Panc1 (cell line): ENCODE data around the gene IL1RAPL1. TPM values are rescaled to one million over a fixed set of nuclear protein-coding genes. Genes with fewer than 3 reads are reported as not detected.
A peak's percentile ranks its signal among the peaks of the same experiment; 100 is the strongest.

Experiments used
- ATAC-seq: fragments of 200-7000 bp; cut with Tn5 transposase; 2 replicates; pipeline ENCODE4 v1.9.1; 2020; ENCODE audit warnings: mild to moderate bottlenecking, moderate library complexity
- BruUV-seq: library from RNA; stranded (reverse); fragments of 400-500 nt; replicated peaks from 2 replicates; lab custom pipeline; 2021; lab: Mats Ljungman, UMichigan
- CTCF ChIA-PET: fragments of 300-600 bp; sonication (Branson Sonifier 250); formaldehyde crosslinking; loops from one replicate; lab custom pipeline; 2022; ENCODE audit warnings: antibody characterized with exemption; lab: Charles Lee
- POLR2A ChIA-PET: fragments of 300-600 bp; sonication (Branson Sonifier 250); formaldehyde crosslinking; loops from one replicate; lab custom pipeline; 2022; ENCODE audit warnings: antibody characterized with exemption; lab: Charles Lee
- DNase-seq: peaks from one replicate; pipeline ENCODE4 v3.0.0-alpha.2; 2010; ENCODE audit warnings: low read depth, low spot score
- H3K27ac ChIP-seq: 2 replicates; pipeline ENCODE4 v1.5.1; 2011; ENCODE audit warnings: mild to moderate bottlenecking, low read length, inconsistent platforms
- H3K27me3 ChIP-seq: fragments of 200-500 bp; sonication (Bioruptor generic); 2 replicates; pipeline ENCODE4 v1.6.0; 2014; ENCODE audit warnings: low read length, inconsistent platforms; ENCODE audit not compliant: control insufficient read depth, insufficient read depth
- H3K36me3 ChIP-seq: fragments of 200-500 bp; sonication (Bioruptor generic); 2 replicates; pipeline ENCODE4 v1.5.1; 2014; ENCODE audit warnings: inconsistent platforms, mild to moderate bottlenecking, low read length, moderate library complexity; ENCODE audit not compliant: control insufficient read depth, insufficient read depth
- H3K4me1 ChIP-seq: 2 replicates; pipeline ENCODE4 v1.5.1; 2011; ENCODE audit warnings: inconsistent platforms, mild to moderate bottlenecking, low read length, moderate library complexity; ENCODE audit not compliant: control insufficient read depth, insufficient read depth
- H3K4me3 ChIP-seq, 2 experiments: 2 replicates each; pipeline ENCODE4 v1.5.1; 2011 to 2012; ENCODE audit warnings: low read depth in 2 of 2, low read length in 2 of 2, mild to moderate bottlenecking in 2 of 2, inconsistent platforms in 1 of 2, moderate library complexity in 1 of 2
- H3K9me3 ChIP-seq: fragments of 200-500 bp; sonication (Bioruptor generic); 2 replicates; pipeline ENCODE4 v1.5.1; 2014; ENCODE audit warnings: low read depth, mild to moderate bottlenecking, inconsistent platforms, low read length, moderate library complexity; ENCODE audit not compliant: control insufficient read depth, insufficient read depth
- CTCF ChIP-seq: fragments of 450-650 bp; IDR thresholded peaks from 2 replicates; pipeline ENCODE4 v1.5.1; 2017; ENCODE audit warnings: mild to moderate bottlenecking
- POLR2AphosphoS5 ChIP-seq: IDR thresholded peaks from 2 replicates; pipeline ENCODE4 v1.6.1; 2012; ENCODE audit warnings: mild to moderate bottlenecking, low read depth, low read length, moderate library complexity
- REST ChIP-seq, 2 experiments: IDR thresholded peaks; 2 replicates each; pipeline ENCODE4 v1.6.1; 2011 to 2012; ENCODE audit warnings: low read depth in 2 of 2, control low read depth in 1 of 2, low read length in 1 of 2, mild to moderate bottlenecking in 1 of 2, moderate library complexity in 1 of 2; ENCODE audit not compliant: insufficient read depth in 1 of 2
- SIN3A ChIP-seq: IDR thresholded peaks from 2 replicates; pipeline ENCODE4 v1.6.1; 2012; ENCODE audit warnings: low read depth, mild to moderate bottlenecking, low read length, moderate library complexity, borderline replicate concordance; ENCODE audit not compliant: insufficient read depth
- TCF7L2 ChIP-seq: IDR thresholded peaks from 2 replicates; pipeline ENCODE4 v1.6.1; 2011; ENCODE audit warnings: mild to moderate bottlenecking, low read depth, low read length, inconsistent platforms
- in situ Hi-C: cut with HindIII; loops from 2 replicates; pipeline ENCODE4 v1.10.0; 2016; ENCODE audit warnings: low sequenced_read_pairs, low pct_unique_long_range_greater_than_20kb
- intact Hi-C: fragments of 100-400 bp; cut with micrococcal nuclease; formaldehyde crosslinking; loops from one replicate; pipeline ENCODE4 v1.10.0; 2022; ENCODE audit not compliant: unreplicated experiment
- total RNA-seq: library from RNA; stranded (reverse); gene quantifications from one replicate; pipeline ENCODE4 v1.2.1, GENCODE V29; 2021; ENCODE audit not compliant: unreplicated experiment

The IL1RAPL1 gene
- total RNA-seq, 1 experiment from 2014 or later, result 0.59 TPM

GRCh38 chrX:28585767-28586166 is 1.5 kb upstream of the IL1RAPL1 start:
- no TSS peak for BruUV-seq

GRCh38 chrX:28586286-28586685 is 960 bp upstream of the IL1RAPL1 start:
- TF ChIP-seq TCF7L2 (no peak), CTCF (no peak), SIN3A (no peak), POLR2AphosphoS5 (no peak), REST (IDR thresholded peaks at IDR 0.05; ENCODE audit: insufficient read depth in 1 of 2, low read depth in 2 of 2, low read length in 1 of 2) (no peak)
- no peaks in the 10 kb centered on the region for H3K36me3 ChIP-seq
- DNase-seq (no peak), ATAC-seq (no peak)
- ChIA-PET CTCF (no interaction called here), POLR2A (no interaction called here)
- no peaks in the 10 kb centered on the region for H3K27me3 ChIP-seq
- no peaks in the 10 kb centered on the region for H3K4me1 ChIP-seq
- BruUV-seq, result no TSS peak
- peak overlapping the region; percentile 43 to 62; a peak in 3 of 4 replicates for H3K4me3 ChIP-seq
- H3K27ac ChIP-seq, result no peak overlapping the region
- in situ Hi-C loops (no loop called here), intact Hi-C loops (no loop called here)
- H3K9me3 ChIP-seq, result no peaks in the 10 kb centered on the region

More at GRCh38 chrX:28585767-28586166, 1.5 kb upstream of the IL1RAPL1 start:
- ATAC-seq (no peak), DNase-seq (no peak)
- Histone ChIP-seq H3K27me3 (no peaks in the 10 kb centered on the region), H3K4me3 (no peak overlapping the region), H3K36me3 (no peaks in the 10 kb centered on the region), H3K4me1 (no peaks in the 10 kb centered on the region), H3K9me3 (no peaks in the 10 kb centered on the region), H3K27ac (no peak overlapping the region)
- POLR2A ChIA-PET, result no interaction called here
- CTCF ChIA-PET, result no interaction called here
- no peak for TF ChIP-seq POLR2AphosphoS5
- no peak for TF ChIP-seq REST (IDR thresholded peaks at IDR 0.05; ENCODE audit: insufficient read depth in 1 of 2, low read depth in 2 of 2, low read length in 1 of 2)
- no peak for TF ChIP-seq TCF7L2
- no peak for TF ChIP-seq CTCF
- TF ChIP-seq SIN3A, result no peak
- in situ Hi-C loops, result no loop called here
- intact Hi-C loops, result no loop called here
